Activated CD4-positive, alpha-beta T cell treated with anti-CD3 and anti-CD28 coated beads for 36 hours (primary cell): ENCODE data around the gene STOML1. TPM values are rescaled to one million over a fixed set of nuclear protein-coding genes. Genes with fewer than 3 reads are reported as not detected.
"Not testable (repeated sequence)": the region's sequence is repeated elsewhere in the genome, so short reads cannot be mapped to it uniquely, and the experiment has no call there.

ENCODE experiments used
- ATAC-seq: fragments of 200-7000 bp; cut with Tn5 transposase; one replicate; pipeline ENCODE4 v1.10.0; 2021; ENCODE audit warnings: mild to moderate bottlenecking, moderate library complexity
- CTCF ChIA-PET: fragments of 350-600 bp; sonication (Branson Sonifier 250); formaldehyde crosslinking; loops from one replicate; lab custom pipeline; 2021; ENCODE audit warnings: antibody characterized with exemption; lab: Charles Lee
- POLR2A ChIA-PET: fragments of 350-600 bp; sonication (Branson Sonifier 250); formaldehyde crosslinking; loops from one replicate; lab custom pipeline; 2021; ENCODE audit warnings: antibody characterized with exemption, inconsistent platforms; lab: Charles Lee
- DNase-seq: peaks from one replicate; pipeline ENCODE4 v3.0.0-alpha.2; 2020
- H3K27ac Mint-ChIP-seq: one replicate; pipeline ENCODE4 v1.8.0; 2021; ENCODE audit warnings: mixed read lengths
- H3K27me3 Mint-ChIP-seq: one replicate; pipeline ENCODE4 v1.8.0; 2021; ENCODE audit warnings: mixed read lengths
- H3K36me3 Mint-ChIP-seq: one replicate; pipeline ENCODE4 v1.8.0; 2021; ENCODE audit warnings: low read depth, mixed read lengths
- H3K4me1 Mint-ChIP-seq: one replicate; pipeline ENCODE4 v1.8.0; 2021; ENCODE audit warnings: mixed read lengths
- H3K4me3 Mint-ChIP-seq: one replicate; pipeline ENCODE4 v1.8.0; 2021; ENCODE audit warnings: mild to moderate bottlenecking, moderate library complexity, mixed read lengths
- H3K9me3 Mint-ChIP-seq: one replicate; pipeline ENCODE4 v1.8.0; 2021; ENCODE audit warnings: low read depth, mixed read lengths
- intact Hi-C, 2 experiments: fragments of 100-400 bp; cut with DNase I in 1 of 2; cut with micrococcal nuclease in 1 of 2; formaldehyde crosslinking; loops; one replicate each; pipeline versions ENCODE4 v1.14.2 to v1.15.1; 2022 to 2024; cut with DNase I, micrococcal nuclease
- total RNA-seq, 2 experiments: library from RNA; stranded (reverse); gene quantifications; one replicate each; pipeline ENCODE4 v1.2.3, GENCODE V29; 2021

STOML1 gene
- total RNA-seq, 2 experiments from 2014 or later, result 6.3 to 7.1 TPM

DNA sequence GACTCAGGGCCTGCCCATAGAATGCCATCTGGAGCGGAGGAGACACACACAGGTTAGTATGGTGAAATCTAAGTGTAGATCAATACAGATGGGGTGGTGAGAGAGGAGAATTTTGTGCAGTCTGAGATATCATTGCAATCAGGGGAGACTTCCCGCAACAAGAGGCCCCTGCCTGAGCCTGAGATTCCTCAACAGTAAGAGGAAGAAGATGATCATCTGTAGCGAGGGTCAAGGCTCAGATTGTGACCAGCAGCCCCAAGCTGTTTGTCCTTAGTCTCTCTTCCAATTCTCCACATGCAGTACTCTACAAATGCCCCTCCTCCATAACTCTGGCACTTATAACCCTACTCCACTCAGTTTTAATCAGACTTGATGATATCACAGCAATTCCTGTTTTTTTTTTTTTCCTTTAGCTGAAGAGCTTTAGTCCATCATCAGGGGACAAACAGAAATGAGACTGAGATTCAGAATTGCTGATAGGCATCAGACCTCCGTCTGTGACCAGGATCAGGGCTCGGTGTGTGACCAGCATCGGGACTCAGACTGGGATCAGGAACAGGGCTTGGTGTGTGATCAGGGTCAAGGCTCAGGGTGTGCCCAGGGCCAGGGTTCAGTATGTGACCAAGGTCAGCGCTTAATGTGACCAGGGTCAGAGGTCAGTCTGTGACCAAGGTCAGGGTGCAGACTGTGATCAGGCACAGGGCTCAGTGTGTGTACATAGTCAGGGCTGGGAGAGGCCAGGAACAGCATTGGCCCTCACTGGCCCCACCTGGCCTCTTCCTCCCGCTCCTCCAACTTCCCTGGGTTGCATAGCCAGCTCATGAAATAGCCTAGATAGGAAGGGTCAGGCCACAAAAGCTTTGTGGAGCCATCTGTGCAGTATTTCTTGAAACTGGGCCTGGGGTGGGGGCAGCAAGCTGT is 51.8 kb downstream of the STOML1 start:
- Mint-ChIP-seq H3K4me1 (peaks cover 14% of the 10 kb centered on the region), H3K9me3 (no peaks in the 10 kb centered on the region), H3K4me3 (no peak overlapping the region), H3K36me3 (no peaks in the 10 kb centered on the region), H3K27ac (no peak overlapping the region), H3K27me3 (no peaks in the 10 kb centered on the region)
- no peak for DNase-seq
- intact Hi-C loops, result no loop called here
- no peak for ATAC-seq
- ChIA-PET CTCF (interaction anchor here (0.6 to 2.1 kb wide), 6 partner anchors 11 to 200 kb away, joined by 3 to 6 read pairs (median 4); no protein-coding TSS in a partner anchor), POLR2A (interaction anchor here (0.6 kb wide), 1 partner anchor 11 kb away, joined by 3 read pairs; no protein-coding TSS in a partner anchor)

DNA sequence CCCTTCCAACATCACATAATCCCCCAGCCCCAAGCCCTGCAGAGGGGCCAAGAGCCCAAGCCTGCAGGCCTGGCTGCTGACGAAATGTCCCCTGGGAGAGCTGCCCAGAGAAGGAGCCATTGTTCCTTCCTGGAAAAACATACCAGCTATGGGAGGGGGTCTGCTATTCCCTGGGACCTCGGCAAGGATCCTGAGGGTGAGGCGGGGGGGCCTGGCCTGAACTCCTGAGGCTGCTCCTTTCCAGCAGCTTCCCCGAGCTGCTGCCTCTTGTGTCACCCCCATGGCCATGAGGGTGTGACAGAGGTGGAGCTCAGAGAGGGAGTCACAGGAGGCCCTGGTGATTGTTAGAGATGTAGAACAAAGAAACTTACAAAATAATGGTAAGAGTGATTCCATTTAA is 53.0 kb downstream of the STOML1 start:
- intact Hi-C loops, result no loop called here
- no peak overlapping the region for H3K4me3 Mint-ChIP-seq
- CTCF ChIA-PET, result interaction anchor here (1.1 to 2.1 kb wide), 2 partner anchors 12 to 34 kb away, joined by 4 to 6 read pairs; no protein-coding TSS in a partner anchor
- ATAC-seq (no peak), DNase-seq (no peak)
- H3K9me3 Mint-ChIP-seq, result no peaks in the 10 kb centered on the region
- no peaks in the 10 kb centered on the region for H3K27me3 Mint-ChIP-seq
- H3K36me3 Mint-ChIP-seq, result no peaks in the 10 kb centered on the region
- no peak overlapping the region for H3K27ac Mint-ChIP-seq
- POLR2A ChIA-PET, result no interaction called here
- peaks cover 16% of the 10 kb centered on the region for H3K4me1 Mint-ChIP-seq

DNA sequence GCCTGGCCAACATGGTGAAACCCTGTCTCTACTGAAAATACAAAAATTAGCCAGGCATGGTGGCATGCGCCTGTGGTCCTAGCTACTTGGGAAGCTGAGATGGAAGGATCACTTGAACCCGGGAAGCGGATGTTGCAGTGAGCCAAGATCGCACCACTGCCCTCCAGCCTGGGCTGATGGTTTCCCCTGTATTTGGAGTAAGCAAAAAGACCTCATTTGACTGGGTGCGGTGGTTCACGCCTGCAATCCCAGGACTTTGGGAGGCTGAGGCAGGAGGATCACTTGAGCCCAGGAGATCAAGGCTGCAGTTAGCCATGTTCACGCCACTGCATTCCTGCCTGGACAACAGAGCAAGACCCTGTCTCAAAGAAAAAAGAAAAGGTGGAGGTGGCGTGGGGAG is 53.6 kb downstream of the STOML1 start:
- ATAC-seq, H3K9me3 Mint-ChIP-seq, H3K36me3 Mint-ChIP-seq, H3K27me3 Mint-ChIP-seq, H3K27ac Mint-ChIP-seq, DNase-seq, intact Hi-C loops, H3K4me3 Mint-ChIP-seq, POLR2A ChIA-PET: not testable (repeated sequence)
- CTCF ChIA-PET, result interaction anchor here (1.4 kb wide), 1 partner anchor 28 kb away, joined by 3 read pairs; no protein-coding TSS in a partner anchor
- H3K4me1 Mint-ChIP-seq, result peaks cover 16% of the 10 kb centered on the region

DNA sequence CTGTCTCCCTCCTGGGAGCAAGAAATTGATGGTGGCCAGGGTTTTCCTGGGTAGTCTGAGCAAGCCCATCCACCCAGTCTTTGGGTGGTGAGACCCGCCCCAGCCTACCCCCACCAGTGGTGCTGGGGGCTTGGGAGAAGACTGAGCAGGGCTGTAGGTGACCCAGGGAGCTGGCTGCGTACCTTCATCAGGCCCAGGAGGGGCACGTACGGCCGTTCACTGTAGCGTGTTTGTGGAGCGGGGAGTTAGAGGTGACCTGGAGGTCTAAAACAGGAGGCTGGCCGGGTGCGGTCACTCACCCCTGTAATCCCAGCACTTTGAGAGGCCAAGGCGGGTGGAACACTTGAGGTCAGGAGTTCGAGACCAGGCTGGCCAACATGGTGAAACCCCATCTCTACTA is 54.4 kb downstream of the STOML1 start:
- no peaks in the 10 kb centered on the region for H3K36me3 Mint-ChIP-seq
- no peak overlapping the region for H3K4me3 Mint-ChIP-seq
- CTCF ChIA-PET, result interaction anchor here (1.4 kb wide), 1 partner anchor 29 kb away, joined by 3 read pairs; no protein-coding TSS in a partner anchor
- DNase-seq, result no peak
- no peaks in the 10 kb centered on the region for H3K27me3 Mint-ChIP-seq
- POLR2A ChIA-PET, result no interaction called here
- no peaks in the 10 kb centered on the region for H3K9me3 Mint-ChIP-seq
- H3K4me1 Mint-ChIP-seq, result peaks cover 16% of the 10 kb centered on the region
- intact Hi-C loops, result no loop called here
- ATAC-seq, result no peak
- H3K27ac Mint-ChIP-seq, result no peak overlapping the region

DNA sequence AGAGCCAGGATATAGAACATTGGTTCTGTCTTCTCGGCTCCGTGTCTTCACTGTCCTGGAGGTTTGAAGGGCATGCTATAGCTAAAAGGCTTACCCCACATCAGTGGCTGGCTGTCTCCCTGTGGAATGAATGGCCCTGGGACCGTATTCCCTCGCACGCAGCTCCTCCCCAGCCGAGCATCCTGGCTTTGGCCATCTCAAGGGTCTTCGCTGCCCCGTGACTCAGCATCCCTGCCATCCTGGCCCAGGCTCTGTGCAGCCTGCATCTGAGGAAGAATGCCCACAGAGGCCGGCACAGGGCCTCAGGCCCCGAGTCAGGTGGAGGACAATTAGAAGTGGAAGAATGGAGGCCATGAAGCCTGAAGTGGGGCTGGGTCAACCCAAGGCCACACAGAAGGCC is 54.8 kb downstream of the STOML1 start:
- H3K4me1 Mint-ChIP-seq, result peaks cover 12% of the 10 kb centered on the region
- ChIA-PET POLR2A (no interaction called here), CTCF (interaction anchor here (0.8 to 2.6 kb wide), 3 partner anchors 10 to 29 kb away, joined by 3 to 12 read pairs (median 3); no protein-coding TSS in a partner anchor)
- no peak for ATAC-seq
- no peaks in the 10 kb centered on the region for H3K9me3 Mint-ChIP-seq
- no peak overlapping the region for H3K4me3 Mint-ChIP-seq
- DNase-seq, result no peak
- intact Hi-C loops, result no loop called here
- no peaks in the 10 kb centered on the region for H3K36me3 Mint-ChIP-seq
- no peak overlapping the region for H3K27ac Mint-ChIP-seq
- H3K27me3 Mint-ChIP-seq, result no peaks in the 10 kb centered on the region

DNA sequence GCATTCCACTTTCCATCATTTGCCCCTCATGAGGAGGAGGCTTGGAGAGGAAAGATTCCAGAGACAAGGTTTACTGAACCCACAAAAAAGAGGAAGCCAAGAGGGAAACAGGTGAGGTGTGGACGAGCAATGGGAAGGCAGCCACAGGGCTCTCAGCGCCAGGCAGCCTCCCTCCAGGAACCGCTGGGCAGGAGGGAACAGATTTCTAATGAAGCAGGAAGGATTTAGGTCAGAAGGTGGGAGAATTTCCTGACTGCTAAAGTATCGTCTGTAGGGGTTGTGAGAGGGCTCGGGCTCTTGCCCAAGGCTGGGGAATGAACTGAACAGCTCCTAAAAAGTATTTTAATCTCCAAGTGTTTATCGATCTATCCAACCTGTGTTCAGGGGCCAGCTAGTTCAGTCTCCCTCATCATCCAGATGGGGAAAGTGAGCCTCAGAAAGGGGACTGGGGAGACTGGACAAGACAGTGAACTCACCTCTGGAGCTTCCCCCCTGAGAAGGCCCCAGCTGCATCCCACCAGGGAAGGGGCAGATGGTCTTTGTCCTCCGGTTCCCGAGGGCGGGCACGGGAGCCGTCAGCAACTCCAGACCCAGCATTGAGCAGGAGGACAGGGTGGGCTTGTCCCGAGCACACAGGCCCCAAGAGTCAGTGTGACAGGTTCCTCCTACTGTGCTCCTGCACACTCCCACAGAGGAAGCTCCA is 55.4 kb downstream of the STOML1 start:
- POLR2A ChIA-PET, result no interaction called here
- no peaks in the 10 kb centered on the region for H3K36me3 Mint-ChIP-seq
- no peak overlapping the region for H3K4me3 Mint-ChIP-seq
- peaks cover 6% of the 10 kb centered on the region for H3K4me1 Mint-ChIP-seq
- no peak for ATAC-seq
- H3K9me3 Mint-ChIP-seq, result no peaks in the 10 kb centered on the region
- no peaks in the 10 kb centered on the region for H3K27me3 Mint-ChIP-seq
- intact Hi-C loops, result no loop called here
- no peak for DNase-seq
- no peak overlapping the region for H3K27ac Mint-ChIP-seq
- CTCF ChIA-PET, result interaction anchor here (0.6 to 2.6 kb wide), 5 partner anchors 9 to 146 kb away, joined by 3 to 12 read pairs (median 4); no protein-coding TSS in a partner anchor

DNA sequence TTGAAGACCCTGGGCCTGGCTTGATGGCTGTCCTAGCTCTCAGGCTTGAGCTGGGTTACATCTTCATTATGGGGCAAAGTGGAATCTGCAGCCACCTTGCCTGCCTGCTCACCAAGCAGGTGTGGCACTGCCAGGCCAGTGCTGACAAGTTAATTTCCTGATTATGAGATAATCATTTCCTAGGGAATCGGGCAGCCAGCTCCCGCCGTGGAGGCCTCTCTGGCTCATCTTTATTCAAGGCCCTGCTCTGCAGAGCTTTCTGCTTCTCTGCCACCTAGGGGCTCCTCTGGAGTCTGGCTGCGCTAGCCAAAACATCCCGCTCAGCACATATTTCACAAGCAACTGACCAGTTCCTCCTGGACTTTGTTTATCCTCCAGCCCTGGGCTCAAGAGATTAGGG is 55.9 kb downstream of the STOML1 start:
- ATAC-seq, result no peak
- Mint-ChIP-seq H3K9me3 (no peaks in the 10 kb centered on the region), H3K27me3 (no peaks in the 10 kb centered on the region), H3K36me3 (no peaks in the 10 kb centered on the region), H3K4me3 (no peak overlapping the region), H3K4me1 (peaks cover 2% of the 10 kb centered on the region), H3K27ac (no peak overlapping the region)
- no peak for DNase-seq
- ChIA-PET POLR2A (no interaction called here), CTCF (interaction anchor here (0.6 to 2.6 kb wide), 7 partner anchors 9 to 222 kb away, joined by 3 to 12 read pairs (median 4); no protein-coding TSS in a partner anchor)
- intact Hi-C loops, result no loop called here

DNA sequence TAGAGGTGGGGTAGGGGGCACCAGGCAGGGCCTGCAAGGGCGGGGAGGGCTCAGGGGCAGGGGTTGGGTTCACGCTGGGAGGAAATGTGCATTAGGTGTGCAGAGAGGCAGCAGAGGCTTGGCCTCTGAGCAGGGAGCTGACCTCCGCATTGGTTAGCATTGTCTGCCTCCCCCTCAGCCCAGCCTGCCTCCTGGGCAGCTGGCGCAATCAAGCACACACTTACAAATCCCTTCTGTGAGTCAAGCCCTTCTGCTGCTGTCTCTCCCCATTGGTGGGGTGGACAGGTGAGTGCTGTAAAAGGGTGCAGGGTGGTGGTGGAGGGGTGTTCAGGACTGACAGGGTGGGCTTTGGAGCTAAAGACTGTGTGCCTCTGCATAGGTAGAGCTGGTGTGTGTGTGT is 56.5 kb downstream of the STOML1 start:
- ChIA-PET POLR2A (no interaction called here), CTCF (interaction anchor here (0.7 to 2.6 kb wide), 6 partner anchors 7 to 222 kb away, joined by 3 to 12 read pairs (median 4); no protein-coding TSS in a partner anchor)
- no peaks in the 10 kb centered on the region for H3K36me3 Mint-ChIP-seq

DNA sequence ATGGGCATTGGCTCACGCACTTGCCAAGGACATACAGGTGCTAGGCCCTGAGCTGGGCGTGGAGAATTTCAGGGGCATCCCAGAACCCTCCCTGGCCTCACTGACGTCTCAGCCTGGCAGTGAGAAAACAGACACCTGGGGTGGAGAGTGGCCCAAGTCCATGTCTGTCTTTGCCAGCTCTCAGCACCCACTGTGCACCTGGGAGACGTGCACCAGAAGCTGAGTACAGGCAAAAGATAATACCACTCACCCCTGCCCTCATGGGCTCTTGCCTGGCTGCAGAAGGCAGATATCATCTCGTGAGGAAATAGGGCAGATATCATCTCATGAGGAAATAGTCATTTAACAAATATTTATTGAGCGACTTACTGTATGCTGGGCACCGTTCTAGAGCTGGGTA is 57.8 kb downstream of the STOML1 start:
- no peak overlapping the region for H3K4me3 Mint-ChIP-seq
- H3K27ac Mint-ChIP-seq, result no peak overlapping the region
- no peaks in the 10 kb centered on the region for H3K36me3 Mint-ChIP-seq
- ATAC-seq, result no peak
- H3K27me3 Mint-ChIP-seq, result no peaks in the 10 kb centered on the region
- ChIA-PET CTCF (interaction anchor here (0.6 to 1.5 kb wide), 4 partner anchors 10 to 39 kb away, joined by 3 read pairs; no protein-coding TSS in a partner anchor), POLR2A (no interaction called here)
- intact Hi-C loops, result no loop called here
- DNase-seq, result no peak
- H3K9me3 Mint-ChIP-seq, result no peaks in the 10 kb centered on the region
- H3K4me1 Mint-ChIP-seq, result peaks cover 3% of the 10 kb centered on the region

More for the DNA sequence above, 56.5 kb downstream of the STOML1 start:
- Mint-ChIP-seq H3K27me3 (no peaks in the 10 kb centered on the region), H3K9me3 (no peaks in the 10 kb centered on the region), H3K27ac (no peak overlapping the region), H3K4me3 (no peak overlapping the region), H3K4me1 (peaks cover 2% of the 10 kb centered on the region)
- DNase-seq (no peak), ATAC-seq (no peak)
- intact Hi-C loops, result no loop called here

DNA sequence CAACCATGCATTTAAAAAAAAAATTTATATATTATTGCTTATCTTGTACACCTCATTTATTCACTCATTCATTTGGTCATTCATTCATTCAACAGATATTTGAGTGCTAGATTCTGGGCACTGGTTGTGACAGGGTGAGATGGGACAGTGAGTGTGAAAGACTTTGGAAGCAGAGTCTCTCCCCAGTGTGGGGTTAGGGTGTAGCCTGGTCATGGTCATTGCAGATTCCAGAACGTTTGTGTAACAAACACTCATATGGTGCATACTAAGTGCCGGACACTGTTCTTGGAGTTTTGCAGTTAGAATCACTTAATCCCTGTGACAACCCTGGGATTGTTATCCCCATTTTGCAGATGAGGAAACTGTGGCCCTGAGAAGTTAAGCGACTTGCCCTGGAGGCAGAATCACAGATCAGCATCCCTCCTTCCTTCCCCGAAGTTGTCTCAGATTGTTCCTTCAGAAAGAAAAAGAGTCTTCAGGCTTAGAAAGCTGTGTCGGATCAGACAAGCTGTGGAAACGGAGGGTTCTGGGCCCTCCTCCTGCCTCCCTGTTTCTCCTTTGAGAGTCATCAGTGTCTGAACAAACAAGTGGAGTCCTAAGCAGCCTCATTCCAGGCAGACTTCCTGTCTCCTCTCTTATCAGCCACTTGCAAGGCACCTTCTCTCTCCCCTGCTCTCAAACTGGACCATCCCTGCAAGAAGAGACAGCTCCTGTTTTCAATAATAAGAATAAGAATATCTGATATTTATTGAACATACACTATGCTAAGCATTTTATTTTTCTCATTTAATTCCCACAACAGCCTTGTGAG is 59.5 kb downstream of the STOML1 start:
- Mint-ChIP-seq H3K4me1 (peaks cover 10% of the 10 kb centered on the region), H3K9me3 (no peaks in the 10 kb centered on the region), H3K27ac (no peak overlapping the region), H3K27me3 (no peaks in the 10 kb centered on the region), H3K36me3 (no peaks in the 10 kb centered on the region), H3K4me3 (no peak overlapping the region)
- ChIA-PET POLR2A (no interaction called here), CTCF (interaction anchor here (0.6 to 1.1 kb wide), 5 partner anchors 22 to 35 kb away, joined by 3 to 4 read pairs (median 4); no protein-coding TSS in a partner anchor)
- intact Hi-C loops, result no loop called here
- ATAC-seq (no peak), DNase-seq (no peak)
